ENCODE measurements around the gene FARP1. TPM values are rescaled to one million over a fixed set of nuclear protein-coding genes. Genes with fewer than 3 reads are reported as not detected.

The FARP1 gene
- total and polyA plus RNA-seq, 2 of the 8 experiments (the other 6 are each of a cell fraction or from before 2014, with no cell fraction given): 24.7 to 104 TPM

GRCh38 chr13:98157609-98158008 lies 14.7 kb downstream of the FARP1 start:
- H3K27ac ChIP-seq (ENCODE audit: low read depth, low read length): no peak overlapping the region
- H3K4me1 ChIP-seq (replicated peaks in 1 of 4; ENCODE audit: control insufficient read depth in 3 of 4, insufficient read depth in 4 of 4, low read length in 3 of 4): peaks cover 3 to 13% (median 8%) of the 10 kb centered on the region in 4 experiments; a peak in 5 of 7 replicates
- H3K4me3 ChIP-seq (ENCODE audit: extremely low read depth in 1 of 4, insufficient read depth in 2 of 4, low read depth in 3 of 4, low read length in 4 of 4): no peak overlapping the region
- TF ChIP-seq RNF2 (IDR thresholded peaks at IDR 0.05; ENCODE audit: borderline replicate concordance, low read depth, low read length, missing control alignments, poor library complexity, severe bottlenecking) (no peak), MAX (IDR thresholded peaks at IDR 0.05) (no peak), CEBPB (IDR thresholded peaks at IDR 0.05; ENCODE audit: low read depth, low read length) (no peak), SP1 (IDR thresholded peaks at IDR 0.05; ENCODE audit: low read depth, low read length) (no peak), YY1 (IDR thresholded peaks at IDR 0.05; ENCODE audit: low read depth, low read length) (no peak), BACH1 (IDR thresholded peaks at IDR 0.05; ENCODE audit: low read length) (no peak)
- ChIA-PET CTCF (ENCODE audit: partially characterized antibody) (no interaction called here), POLR2A (ENCODE audit: partially characterized antibody) (no interaction called here)
- no peak overlapping the region for H4K8ac ChIP-seq (ENCODE audit: extremely low read depth, insufficient read depth, low read length)
- WGBS, 2 experiments (ENCODE audit: extremely low coverage in 1 of 2, insufficient coverage in 1 of 2, insufficient read length in 1 of 2, insufficient replicate concordance in 2 of 2, low coverage in 1 of 2, low lambda C conversion rate in 2 of 2, missing lambda C conversion rate in 1 of 2): 88% methylated on average over 1 of the region's 1 CpG; no CpG with 5 or more reads in 1 of the 2 experiments
- no peak overlapping the region for H2AK5ac ChIP-seq (ENCODE audit: low read depth, low read length)
- H2BK120ac ChIP-seq (replicated peaks; ENCODE audit: low read depth, low read length): no peak overlapping the region
- H3K9me3 ChIP-seq (ENCODE audit: insufficient read depth in 2 of 2, low read depth in 1 of 2, low read length in 1 of 2): no peaks in the 10 kb centered on the region
- peaks cover 0 to 76% of the 10 kb centered on the region in 2 experiments; a peak in 3 of 4 replicates for H3K79me2 ChIP-seq (ENCODE audit: control insufficient read depth in 1 of 2, insufficient read depth in 2 of 2, low read length in 2 of 2)
- no peak overlapping the region for H3K56ac ChIP-seq (replicated peaks; ENCODE audit: insufficient read length, low read depth, low read length)
- H3K36me3 ChIP-seq (ENCODE audit: control insufficient read depth in 2 of 4, insufficient read depth in 4 of 4, low read length in 3 of 4): peaks cover 0 to 3% (median 1%) of the 10 kb centered on the region in 4 experiments; a peak in 3 of 8 replicates
- no peaks in the 10 kb centered on the region for H3K23me2 ChIP-seq (ENCODE audit: low read depth, low read length)
- H3K79me1 ChIP-seq (ENCODE audit: low read depth, low read length): peaks cover 9% of the 10 kb centered on the region; the same call in 1 of the 2 replicates
- H4K20me1 ChIP-seq (replicated peaks in 1 of 2; ENCODE audit: control insufficient read depth in 1 of 2, insufficient read depth in 2 of 2, low read length in 2 of 2): peaks cover 0 to 6% of the 10 kb centered on the region in 2 experiments
- H3K14ac ChIP-seq (ENCODE audit: insufficient read length): no peak overlapping the region
- no peak overlapping the region for H2BK20ac ChIP-seq (ENCODE audit: low read length)
- H4K5ac ChIP-seq (ENCODE audit: insufficient read length, low read depth, low read length): no peak overlapping the region
- no peak overlapping the region for H3K9ac ChIP-seq (replicated peaks in 1 of 4; ENCODE audit: extremely low read depth in 1 of 4, low read depth in 3 of 4, low read length in 3 of 4)
- no peak overlapping the region for H2BK15ac ChIP-seq (ENCODE audit: low read length)
- no peak overlapping the region for H2BK12ac ChIP-seq (ENCODE audit: low read depth, low read length)
- H4K91ac ChIP-seq (replicated peaks; ENCODE audit: insufficient read length, low read length): no peak overlapping the region
- H3K4me2 ChIP-seq (ENCODE audit: insufficient read depth in 1 of 2, low read depth in 2 of 2, low read length in 2 of 2): no peak overlapping the region
- FAIRE-seq (no peak), DNase-seq (ENCODE audit: low read depth in 1 of 2, low spot score in 2 of 2) (no peak)
- H3K23ac ChIP-seq (ENCODE audit: insufficient read length): no peak overlapping the region
- H3K4ac ChIP-seq (replicated peaks; ENCODE audit: insufficient read length, low read depth, low read length): no peak overlapping the region
- H3K18ac ChIP-seq (ENCODE audit: extremely low read depth, low read length): no peak overlapping the region
- H2AFZ ChIP-seq (ENCODE audit: low read length): no peak overlapping the region
- H3K27me3 ChIP-seq (replicated peaks in 1 of 4; ENCODE audit: control insufficient read depth in 3 of 4, extremely low read depth in 1 of 4, insufficient read depth in 3 of 4, low read length in 3 of 4): no peaks in the 10 kb centered on the region
- no peak overlapping the region for H2BK5ac ChIP-seq (ENCODE audit: low read depth, low read length)

Data from H1 (cell line).